AG04450 (cell line): Measurements from ENCODE around the gene IBSP. TPM values are rescaled to one million over a fixed set of nuclear protein-coding genes. Genes with fewer than 3 reads are reported as not detected.

Source experiments
- CTCF ChIA-PET: fragments of 300-600, 350-600 bp; formaldehyde crosslinking; extraction: SDS; loops from one replicate; lab custom pipeline; 2022; ENCODE audit warnings: antibody characterized with exemption, inconsistent platforms; lab: Charles Lee
- POLR2A ChIA-PET: fragments of 350-600 bp; formaldehyde crosslinking; extraction: SDS; loops from one replicate; lab custom pipeline; 2021; ENCODE audit warnings: antibody characterized with exemption, inconsistent platforms; lab: Yijun Ruan, JAX
- DNase-seq: peaks from one replicate; pipeline ENCODE4 v3.0.0-alpha.2; 2011; ENCODE audit warnings: low read depth, low spot score
- H3K27ac ChIP-seq: one replicate; pipeline ENCODE4 v1.5.1; 2012; ENCODE audit warnings: low read depth, low read length, control low read depth
- H3K27me3 ChIP-seq: one replicate; pipeline ENCODE4 v1.6.0; 2012; ENCODE audit warnings: low read length; ENCODE audit not compliant: control insufficient read depth, insufficient read depth
- H3K4me3 ChIP-seq: 2 replicates; pipeline ENCODE4 v1.5.1; 2011; ENCODE audit warnings: mild to moderate bottlenecking, low read depth, low read length, control low read depth
- H3K9me3 ChIP-seq: 2 replicates; pipeline ENCODE4 v1.5.1; 2012; ENCODE audit warnings: low read length; ENCODE audit not compliant: control insufficient read depth, insufficient read depth
- polyA plus RNA-seq: library from polyadenylated mRNA; depleted of rRNA; stranded (reverse); fragments of >200 nt; gene quantifications from 2 replicates; pipeline ENCODE4 v1.2.3, GENCODE V29; 2011; rRNA removed
- TF ChIP-seq, protein P1 (sequence below): IDR thresholded peaks from 2 replicates; pipeline ENCODE4 v1.5.1; 2011; ENCODE audit warnings: low read depth, low read length, control low read depth, inconsistent platforms

IBSP gene
- polyA plus RNA-seq, 1 experiment = not detected

DNA sequence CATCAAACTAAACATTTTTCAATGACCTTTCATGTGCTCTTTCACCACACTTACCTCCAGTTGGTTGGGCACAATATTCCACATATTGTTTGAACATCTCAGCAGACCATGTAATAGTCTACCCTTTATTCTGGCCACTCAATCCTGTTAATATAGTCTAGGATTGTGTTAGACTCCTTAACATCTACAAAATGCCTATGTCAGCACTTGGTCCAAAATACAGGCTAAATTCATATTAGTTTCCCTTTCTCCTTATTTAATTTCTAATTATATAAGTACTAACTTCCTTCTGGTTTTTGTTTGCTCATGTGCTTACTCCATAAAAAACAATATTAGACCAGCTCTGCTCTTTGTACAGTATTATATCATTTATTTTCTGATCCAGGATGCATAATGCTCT is 54.5 kb downstream of the IBSP start:
- TF ChIP-seq, protein P1, sequence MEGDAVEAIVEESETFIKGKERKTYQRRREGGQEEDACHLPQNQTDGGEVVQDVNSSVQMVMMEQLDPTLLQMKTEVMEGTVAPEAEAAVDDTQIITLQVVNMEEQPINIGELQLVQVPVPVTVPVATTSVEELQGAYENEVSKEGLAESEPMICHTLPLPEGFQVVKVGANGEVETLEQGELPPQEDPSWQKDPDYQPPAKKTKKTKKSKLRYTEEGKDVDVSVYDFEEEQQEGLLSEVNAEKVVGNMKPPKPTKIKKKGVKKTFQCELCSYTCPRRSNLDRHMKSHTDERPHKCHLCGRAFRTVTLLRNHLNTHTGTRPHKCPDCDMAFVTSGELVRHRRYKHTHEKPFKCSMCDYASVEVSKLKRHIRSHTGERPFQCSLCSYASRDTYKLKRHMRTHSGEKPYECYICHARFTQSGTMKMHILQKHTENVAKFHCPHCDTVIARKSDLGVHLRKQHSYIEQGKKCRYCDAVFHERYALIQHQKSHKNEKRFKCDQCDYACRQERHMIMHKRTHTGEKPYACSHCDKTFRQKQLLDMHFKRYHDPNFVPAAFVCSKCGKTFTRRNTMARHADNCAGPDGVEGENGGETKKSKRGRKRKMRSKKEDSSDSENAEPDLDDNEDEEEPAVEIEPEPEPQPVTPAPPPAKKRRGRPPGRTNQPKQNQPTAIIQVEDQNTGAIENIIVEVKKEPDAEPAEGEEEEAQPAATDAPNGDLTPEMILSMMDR = no peak
- Histone ChIP-seq H3K27me3 (no peaks in the 10 kb centered on the region), H3K9me3 (no peaks in the 10 kb centered on the region), H3K4me3 (no peak overlapping the region), H3K27ac (no peak overlapping the region)
- POLR2A ChIA-PET = no interaction called here
- DNase-seq = no peak
- CTCF ChIA-PET = interaction anchor here (0.6 to 8.3 kb wide), 12 partner anchors 11 to 1439 kb away, joined by 3 to 147 read pairs (median 8); partner anchors contain the start of genes MEPE and SPP1

DNA sequence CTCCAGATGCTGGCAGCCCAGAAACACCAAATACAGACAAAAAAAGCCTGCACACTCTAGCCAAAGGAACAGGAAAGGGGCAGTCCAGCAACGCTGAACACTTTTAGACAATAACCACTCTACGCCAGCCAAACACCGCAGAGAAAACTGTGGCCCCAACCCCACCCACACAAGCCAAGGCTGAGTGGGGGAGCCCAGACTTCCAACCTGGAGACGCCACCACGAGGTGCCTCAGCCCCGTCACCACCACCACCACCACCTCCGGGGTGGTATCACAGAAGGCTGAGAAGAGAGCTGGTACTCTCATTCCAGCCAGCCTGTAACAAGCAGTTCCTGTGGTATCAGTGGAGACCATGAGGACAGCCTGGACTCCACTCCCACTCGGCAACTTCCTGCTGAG is 56.2 kb downstream of the IBSP start:
- no peaks in the 10 kb centered on the region for H3K27me3 ChIP-seq
- H3K27ac ChIP-seq = no peak overlapping the region
- H3K4me3 ChIP-seq = no peak overlapping the region
- DNase-seq = no peak
- ChIA-PET POLR2A (no interaction called here), CTCF (interaction anchor here (1.1 to 6.3 kb wide), 3 partner anchors 8 to 354 kb away, joined by 3 to 127 read pairs (median 4); no protein-coding TSS in a partner anchor)
- TF ChIP-seq, protein P1 = no peak
- H3K9me3 ChIP-seq = no peaks in the 10 kb centered on the region

DNA sequence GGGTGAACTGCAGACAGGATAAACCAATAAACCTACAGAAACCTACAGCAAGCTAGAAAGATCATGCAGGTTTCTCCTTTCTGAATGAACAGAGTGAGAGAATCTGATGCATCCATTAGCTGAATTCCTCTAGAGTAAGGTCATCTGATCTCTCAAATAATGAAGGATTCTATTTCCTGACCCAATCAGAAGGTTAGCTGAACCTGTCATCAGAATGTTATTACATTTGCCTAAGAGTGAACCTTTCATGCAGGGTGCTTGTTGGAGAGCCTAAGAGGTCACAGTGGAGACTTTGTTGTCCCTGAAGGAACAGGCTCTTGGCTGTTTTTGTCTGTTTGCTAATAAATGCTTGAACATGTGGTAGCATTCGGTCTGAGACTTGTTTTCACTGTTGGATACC is 57.5 kb downstream of the IBSP start:
- no peaks in the 10 kb centered on the region for H3K9me3 ChIP-seq
- ChIA-PET POLR2A (no interaction called here), CTCF (interaction anchor here (1.0 to 6.3 kb wide), 4 partner anchors 18 to 353 kb away, joined by 3 to 127 read pairs (median 4); no protein-coding TSS in a partner anchor)
- H3K27me3 ChIP-seq = no peaks in the 10 kb centered on the region
- no peak for DNase-seq
- TF ChIP-seq, protein P1 = no peak
- H3K4me3 ChIP-seq = no peak overlapping the region
- no peak overlapping the region for H3K27ac ChIP-seq

DNA sequence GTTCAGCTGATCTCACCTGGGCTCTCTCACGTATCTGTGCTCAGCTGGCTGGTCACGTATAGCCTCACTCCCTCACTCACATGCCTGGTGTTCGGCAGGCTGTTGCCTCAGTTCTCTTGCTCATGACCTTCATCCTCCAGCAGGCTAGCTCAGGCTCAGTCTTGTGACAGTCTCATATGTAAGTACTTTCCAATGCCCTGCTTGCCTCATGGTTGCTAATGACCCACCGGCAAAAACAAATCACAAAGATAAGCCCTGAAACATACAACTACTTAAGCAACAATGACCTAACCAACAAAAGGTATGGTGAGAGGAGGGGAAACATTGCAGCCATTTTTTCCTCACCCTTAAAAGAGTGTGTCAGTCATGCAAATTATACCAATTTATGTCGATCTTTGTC is 58.4 kb downstream of the IBSP start:
- POLR2A ChIA-PET = no interaction called here
- Histone ChIP-seq H3K4me3 (no peak overlapping the region), H3K27ac (no peak overlapping the region), H3K9me3 (no peaks in the 10 kb centered on the region), H3K27me3 (no peaks in the 10 kb centered on the region)
- CTCF ChIA-PET = interaction anchor here (1.0 to 6.3 kb wide), 3 partner anchors 9 to 352 kb away, joined by 3 to 127 read pairs (median 4); no protein-coding TSS in a partner anchor
- TF ChIP-seq, protein P1 = no peak
- no peak for DNase-seq

Other genes with a start within 250 kb of the IBSP start
- gene DSPP, start 191.0 kb upstream of the IBSP start, polyA plus RNA-seq = not detected in 2 replicates
- gene DMP1, start 149.3 kb upstream of the IBSP start, polyA plus RNA-seq = not detected in 2 replicates
- gene MEPE, start 33.4 kb downstream of the IBSP start, polyA plus RNA-seq = not detected in 2 replicates
- 0.29 and 0.69 TPM in 2 replicates for gene SPP1, start 176.2 kb downstream of the IBSP start, polyA plus RNA-seq
- 46.3 and 65.1 TPM in 2 replicates for gene PKD2, start 208.1 kb downstream of the IBSP start, polyA plus RNA-seq